Cardiac muscle cell (in vitro differentiated cells and primary cell): ENCODE data around the gene SLC2A9. TPM values are rescaled to one million over a fixed set of nuclear protein-coding genes. Genes with fewer than 3 reads are reported as not detected.

ENCODE experiments used
- DNase-seq, 2 donors: peaks; one replicate each; pipeline versions ENCODE4 v3.0.0 to v3.0.0-alpha.2; 2010 to 2017; ENCODE audit warnings: low read depth in 1 of 2, low spot score in 1 of 2
- H3K27ac ChIP-seq: fragments of 200-600 bp; sonication (generic); 2 replicates; pipeline ENCODE4 v1.5.1; 2016
- H3K27me3 ChIP-seq: fragments of 200-600 bp; sonication (generic); 2 replicates; pipeline ENCODE4 v1.6.0; 2016; ENCODE audit warnings: control low read depth
- H3K36me3 ChIP-seq: fragments of 200-600 bp; sonication (generic); 2 replicates; pipeline ENCODE4 v1.5.1; 2016; ENCODE audit warnings: control low read depth
- H3K4me1 ChIP-seq: fragments of 200-600 bp; sonication (generic); 2 replicates; pipeline ENCODE4 v1.8.1; 2017; ENCODE audit warnings: low read depth, mild to moderate bottlenecking, mixed run types
- H3K4me3 ChIP-seq: fragments of 200-600 bp; sonication (generic); 2 replicates; pipeline ENCODE4 v1.5.1; 2016; ENCODE audit warnings: mild to moderate bottlenecking
- H3K9me3 ChIP-seq: fragments of 200-600 bp; sonication (generic); 2 replicates; pipeline ENCODE4 v1.5.1; 2017; ENCODE audit warnings: low read depth, mild to moderate bottlenecking, control low read depth
- polyA plus RNA-seq: library from polyadenylated mRNA; unstranded; fragments of >200 nt; fragmentation: Nextera tagmentation; extraction: Ambion mirVana; gene quantifications from 2 replicates; pipeline ENCODE4 v1.2.1, GENCODE V29; 2016
- total RNA-seq: library from RNA; depleted of rRNA; stranded (reverse); fragments of >200 nt; gene quantifications from 2 replicates; pipeline ENCODE4 v1.2.3, GENCODE V29; 2016
- TF ChIP-seq, protein P1 (sequence below): IDR thresholded peaks from 2 replicates; pipeline ENCODE4 v1.5.1; 2012; ENCODE audit warnings: low read depth, mild to moderate bottlenecking, low read length

The SLC2A9 gene
- total and polyA plus RNA-seq, 2 experiments from 2014 or later, result 0.42 to 1.1 TPM

DNA sequence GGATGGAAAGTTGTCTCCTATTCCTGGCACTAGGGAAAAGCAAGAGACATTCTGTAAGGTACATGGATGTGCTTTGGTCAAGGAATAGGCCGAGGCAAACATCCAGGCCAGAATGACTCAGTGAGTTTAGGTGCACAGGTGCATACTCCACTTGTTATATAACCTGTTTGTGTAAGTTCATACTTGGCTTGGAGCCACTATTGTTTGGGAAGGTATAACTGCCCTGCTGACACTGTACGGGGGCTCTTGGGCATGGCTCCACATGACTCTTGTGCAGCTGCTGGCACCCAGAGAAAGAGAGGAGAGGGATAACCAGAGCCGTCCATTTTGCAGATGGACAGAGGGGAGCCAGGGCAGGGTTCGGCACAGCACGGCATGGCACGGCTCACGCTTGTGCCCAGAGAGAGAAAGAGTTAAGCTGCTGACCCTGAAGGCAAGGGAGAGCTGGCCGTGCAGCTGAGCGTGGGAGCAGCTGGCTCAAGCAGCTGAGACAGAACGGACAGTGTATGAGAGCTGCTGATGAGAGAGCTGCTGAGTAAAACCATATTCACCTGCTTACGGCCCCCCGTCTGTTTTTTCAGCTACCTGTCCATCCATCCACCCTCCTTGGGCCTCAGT, 98.0 kb downstream of the SLC2A9 start:
- Histone ChIP-seq H3K9me3 (no peaks in the 10 kb centered on the region), H3K27me3 (no peaks in the 10 kb centered on the region), H3K27ac (no peak overlapping the region), H3K4me3 (no peak overlapping the region), H3K4me1 (peaks cover 12% of the 10 kb centered on the region), H3K36me3 (no peaks in the 10 kb centered on the region)
- DNase-seq, result no peak
- TF ChIP-seq, protein P1, sequence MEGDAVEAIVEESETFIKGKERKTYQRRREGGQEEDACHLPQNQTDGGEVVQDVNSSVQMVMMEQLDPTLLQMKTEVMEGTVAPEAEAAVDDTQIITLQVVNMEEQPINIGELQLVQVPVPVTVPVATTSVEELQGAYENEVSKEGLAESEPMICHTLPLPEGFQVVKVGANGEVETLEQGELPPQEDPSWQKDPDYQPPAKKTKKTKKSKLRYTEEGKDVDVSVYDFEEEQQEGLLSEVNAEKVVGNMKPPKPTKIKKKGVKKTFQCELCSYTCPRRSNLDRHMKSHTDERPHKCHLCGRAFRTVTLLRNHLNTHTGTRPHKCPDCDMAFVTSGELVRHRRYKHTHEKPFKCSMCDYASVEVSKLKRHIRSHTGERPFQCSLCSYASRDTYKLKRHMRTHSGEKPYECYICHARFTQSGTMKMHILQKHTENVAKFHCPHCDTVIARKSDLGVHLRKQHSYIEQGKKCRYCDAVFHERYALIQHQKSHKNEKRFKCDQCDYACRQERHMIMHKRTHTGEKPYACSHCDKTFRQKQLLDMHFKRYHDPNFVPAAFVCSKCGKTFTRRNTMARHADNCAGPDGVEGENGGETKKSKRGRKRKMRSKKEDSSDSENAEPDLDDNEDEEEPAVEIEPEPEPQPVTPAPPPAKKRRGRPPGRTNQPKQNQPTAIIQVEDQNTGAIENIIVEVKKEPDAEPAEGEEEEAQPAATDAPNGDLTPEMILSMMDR, result no peak

DNA sequence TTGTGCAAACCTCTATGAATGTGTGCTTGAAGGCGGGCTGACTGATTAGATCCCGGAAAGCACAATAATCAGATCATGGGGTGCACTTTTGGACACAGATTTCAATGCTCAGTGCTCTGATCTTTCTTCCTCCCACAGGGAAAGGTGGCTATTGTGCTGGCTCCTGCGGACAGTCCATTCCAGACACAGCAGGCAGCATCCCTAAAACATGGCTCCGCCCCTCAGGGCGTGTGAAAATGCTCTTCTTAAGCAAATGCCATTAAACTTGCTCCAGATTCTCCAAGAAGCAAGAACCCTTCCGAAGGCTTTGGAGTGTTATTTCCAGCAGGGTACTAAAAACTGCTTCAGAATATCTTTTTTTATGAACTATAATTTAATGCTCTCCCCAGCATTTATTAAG, 100.0 kb downstream of the SLC2A9 start:
- Histone ChIP-seq H3K4me1 (peaks cover 20% of the 10 kb centered on the region), H3K27me3 (no peaks in the 10 kb centered on the region), H3K4me3 (no peak overlapping the region), H3K9me3 (no peaks in the 10 kb centered on the region), H3K27ac (no peak overlapping the region), H3K36me3 (no peaks in the 10 kb centered on the region)
- TF ChIP-seq, protein P1, result no peak
- DNase-seq, result no peak

DNA sequence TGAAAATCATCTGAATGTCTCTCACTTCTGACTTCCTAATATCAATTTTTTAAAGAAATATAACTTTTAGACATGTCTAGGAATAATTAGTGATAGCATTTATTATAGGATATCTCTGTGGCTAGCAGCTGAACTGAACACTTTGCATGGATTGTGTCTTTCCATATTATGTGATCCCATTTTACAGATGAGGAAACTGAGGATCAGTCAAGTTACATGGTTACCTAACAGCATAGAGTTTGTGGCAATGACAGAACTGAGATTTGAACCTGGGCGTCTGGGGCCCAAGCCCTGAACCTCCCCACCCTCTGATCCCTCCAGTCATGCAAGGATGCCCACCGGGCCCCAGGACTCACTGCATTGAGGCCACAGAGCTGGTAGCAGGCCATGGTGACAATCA, 101.3 kb downstream of the SLC2A9 start:
- Histone ChIP-seq H3K9me3 (no peaks in the 10 kb centered on the region), H3K4me1 (peaks cover 20% of the 10 kb centered on the region), H3K4me3 (no peak overlapping the region), H3K36me3 (no peaks in the 10 kb centered on the region), H3K27me3 (no peaks in the 10 kb centered on the region), H3K27ac (no peak overlapping the region)
- DNase-seq, result no peak
- TF ChIP-seq, protein P1, result no peak

DNA sequence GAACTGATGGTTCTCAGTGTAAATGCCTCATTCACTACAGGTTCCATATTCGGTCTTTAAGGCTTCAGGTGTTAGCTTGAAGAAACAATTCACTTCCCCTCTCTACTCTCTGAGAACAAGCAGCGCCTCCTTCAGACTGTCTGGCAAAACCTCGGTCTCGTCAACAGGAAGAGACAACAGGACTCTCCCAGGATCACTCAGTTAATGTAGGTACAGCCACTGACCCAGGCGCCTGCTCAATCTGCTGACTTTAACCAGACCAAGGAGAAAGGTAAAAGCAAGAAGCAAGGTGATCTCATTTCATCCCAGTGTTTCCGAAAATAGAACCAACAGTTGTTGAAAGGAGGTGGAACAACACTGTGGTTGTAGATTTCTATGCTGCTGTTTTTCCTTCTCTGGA, 102.2 kb downstream of the SLC2A9 start:
- TF ChIP-seq, protein P1, result no peak
- peak overlapping the region; percentile 33 for H3K27ac ChIP-seq
- H3K9me3 ChIP-seq, result no peaks in the 10 kb centered on the region
- peaks cover 20% of the 10 kb centered on the region for H3K4me1 ChIP-seq
- no peaks in the 10 kb centered on the region for H3K36me3 ChIP-seq
- no peak overlapping the region for H3K4me3 ChIP-seq
- peak in 1 of 2 donors; percentile 39 for DNase-seq
- no peaks in the 10 kb centered on the region for H3K27me3 ChIP-seq

DNA sequence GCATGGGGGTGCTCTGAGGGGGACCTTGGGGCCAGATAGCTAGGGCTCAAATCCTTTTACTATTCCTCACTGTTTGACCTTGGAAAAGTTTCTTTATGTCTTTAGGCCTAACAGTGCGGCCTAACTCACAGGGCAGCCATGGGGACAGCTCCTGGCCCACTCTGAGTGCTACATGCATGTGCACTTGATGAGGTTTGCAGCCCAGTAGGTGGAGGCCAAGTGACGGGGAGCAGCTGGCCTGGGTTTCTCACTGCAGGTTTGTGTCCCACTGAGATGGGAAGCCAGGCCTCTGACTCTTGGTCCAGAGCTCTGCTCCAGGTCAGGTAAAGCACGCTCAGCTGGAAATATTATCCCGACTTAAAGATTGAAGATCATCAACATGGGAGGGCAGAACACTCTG, 102.8 kb downstream of the SLC2A9 start:
- Histone ChIP-seq H3K27me3 (no peaks in the 10 kb centered on the region), H3K9me3 (no peaks in the 10 kb centered on the region), H3K27ac (peak overlapping the region; percentile 33), H3K4me3 (no peak overlapping the region), H3K4me1 (peaks cover 20% of the 10 kb centered on the region), H3K36me3 (no peaks in the 10 kb centered on the region)
- DNase-seq, result peak in 1 of 2 donors; percentile 44
- TF ChIP-seq, protein P1, result no peak

DNA sequence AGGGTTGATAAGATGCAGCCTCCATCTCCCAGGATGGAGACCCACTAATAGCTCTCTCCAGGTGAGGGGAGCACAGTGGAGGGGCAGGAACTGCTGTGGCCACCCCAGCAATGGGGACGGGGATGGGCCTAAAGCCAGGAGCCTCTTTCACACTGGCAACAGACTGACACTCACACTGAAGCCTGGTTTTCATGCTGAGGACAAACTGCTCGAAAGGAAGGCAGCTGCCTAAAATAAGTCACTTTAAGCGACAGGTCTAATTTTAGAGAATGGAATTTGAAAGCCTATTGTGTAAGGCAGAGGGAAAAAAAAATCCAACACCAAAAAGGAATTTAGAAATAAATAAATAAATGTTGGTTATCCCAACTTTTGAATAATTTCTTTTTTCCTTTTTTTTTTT, 104.4 kb downstream of the SLC2A9 start:
- Histone ChIP-seq H3K36me3 (no peaks in the 10 kb centered on the region), H3K27ac (no peak overlapping the region), H3K4me1 (peaks cover 20% of the 10 kb centered on the region), H3K9me3 (no peaks in the 10 kb centered on the region), H3K4me3 (no peak overlapping the region), H3K27me3 (no peaks in the 10 kb centered on the region)
- TF ChIP-seq, protein P1, result no peak
- no peak for DNase-seq
